Measurements from ENCODE around the gene TMEM234.

Gene TMEM234

GRCh38 chr1:32239337-32239736, 17.2 kb upstream of the TMEM234 start:
- DNase-seq, result no peak

- DNase-seq, result no peak
Measured at GRCh38 chr1:32234792-32235191, 12.6 kb upstream of the TMEM234 start.

- DNase-seq, result no peak
Measured at GRCh38 chr1:32232558-32233304, 10.6 kb upstream of the TMEM234 start.

GRCh38 chr1:32231843-32232432, 9.8 kb upstream of the TMEM234 start:
- DNase-seq, result no peak

- no peak for DNase-seq
Measured at GRCh38 chr1:32228771-32229170, 6.6 kb upstream of the TMEM234 start.

- no peak for DNase-seq
Measured at GRCh38 chr1:32224285-32224684, 2.1 kb upstream of the TMEM234 start.

GRCh38 chr1:32223683-32224082, 1.5 kb upstream of the TMEM234 start:
- DNase-seq, result no peak

GRCh38 chr1:32221581-32221979, 573 bp downstream of the TMEM234 start:
- DNase-seq, result no peak

- no peak for DNase-seq
Measured at GRCh38 chr1:32220746-32221580, 1.2 kb downstream of the TMEM234 start.

GRCh38 chr1:32219022-32219421, 3.1 kb downstream of the TMEM234 start:
- DNase-seq, result no peak

GRCh38 chr1:32216566-32216965, 5.6 kb downstream of the TMEM234 start:
- peak; percentile 27 to 46 for DNase-seq

GRCh38 chr1:32215629-32216480, 6.3 kb downstream of the TMEM234 start:
- peak; percentile 35 to 63 for DNase-seq

GRCh38 chr1:32208891-32209328, 13.2 kb downstream of the TMEM234 start, which contains the start of gene DCDC2B:
Gene DCDC2B, plus strand, starts transcription at chr1:32209089. Its CDS starts 5 bp downstream, at chr1:32209094.
- no peak for DNase-seq

GRCh38 chr1:32208469-32208868, 13.7 kb downstream of the TMEM234 start:
- DNase-seq, result no peak

- DNase-seq, result peak; percentile 68 to 82
Measured at GRCh38 chr1:32205401-32206370, 16.5 kb downstream of the TMEM234 start, which contains the start of gene IQCC. Gene IQCC, plus strand, starts transcription at chr1:32205671. Its CDS starts 11 bp downstream, at chr1:32205682.

GRCh38 chr1:32204943-32205361, 17.2 kb downstream of the TMEM234 start:
- no peak for DNase-seq

GRCh38 chr1:32201011-32201855, 20.9 kb downstream of the TMEM234 start:
- peak; percentile 51 to 83 for DNase-seq

GRCh38 chr1:32200226-32201010, 21.7 kb downstream of the TMEM234 start, which contains the start of gene CCDC28B:
Gene CCDC28B, plus strand, starts transcription at chr1:32200595. Its CDS starts 1,341 bp downstream, at chr1:32201936.
- DNase-seq, result peak in 1 of 2 donors; percentile 27

GRCh38 chr1:32199717-32200072, 22.5 kb downstream of the TMEM234 start:
- no peak for DNase-seq
